H7 (cell line): ENCODE measurements around the gene PCDHB6. TPM values are rescaled to one million over a fixed set of nuclear protein-coding genes. Genes with fewer than 3 reads are reported as not detected.
"Not testable (repeated sequence)": the region's sequence is repeated elsewhere in the genome, so short reads cannot be mapped to it uniquely, and the experiment has no call there.

ENCODE experiments used
- DNase-seq: peaks from one replicate; pipeline ENCODE4 v3.0.0; 2012
- H3K27me3 ChIP-seq: 2 replicates; pipeline ENCODE4 v1.6.0; 2011; ENCODE audit warnings: mild to moderate bottlenecking, low read length; ENCODE audit not compliant: control insufficient read depth, insufficient read depth
- H3K36me3 ChIP-seq: replicated peaks from 2 replicates; pipeline ENCODE4 v1.5.1; 2011; ENCODE audit warnings: low read length; ENCODE audit not compliant: control insufficient read depth, insufficient read depth
- H3K4me3 ChIP-seq: 2 replicates; pipeline ENCODE4 v1.5.1; 2011; ENCODE audit warnings: low read depth, mild to moderate bottlenecking, control low read depth, low read length, moderate library complexity; ENCODE audit not compliant: insufficient read depth
- total RNA-seq: library from RNA; depleted of rRNA; stranded (reverse); fragments of >200 nt; shearing (Covaris generic); gene quantifications from 2 replicates; pipeline ENCODE4 v1.2.3, GENCODE V29; 2014; rRNA removed

The PCDHB6 gene
- not detected in 2 replicates for total RNA-seq

DNA sequence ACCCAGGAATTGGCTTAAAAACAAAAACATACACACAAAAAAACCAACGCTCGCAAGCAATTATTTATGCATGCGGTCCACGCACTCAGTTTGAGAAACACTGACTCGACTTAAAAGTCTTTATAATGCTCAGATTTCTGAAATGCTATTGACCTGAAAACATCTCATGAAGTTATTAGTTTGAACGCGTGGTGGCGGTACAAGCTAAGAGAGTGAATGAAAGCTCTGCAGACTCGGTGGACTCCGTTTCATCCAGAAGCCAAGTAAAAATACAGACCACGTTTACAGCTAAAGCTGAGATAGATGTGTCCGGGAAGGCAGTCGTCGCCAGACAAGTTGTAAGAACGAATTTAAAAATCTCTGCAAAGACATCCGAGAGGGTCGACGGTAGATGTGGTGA lies at the start of gene PCDHB6:
Gene PCDHB6, plus strand, starts transcription at position 246 of the 400 bp plus-strand sequence. CDS start 201 bp downstream, outside the sequence.
- peak; percentile 70 for DNase-seq
- Histone ChIP-seq H3K27me3 (no peaks in the 10 kb centered on the region), H3K4me3 (no peak within 1 kb of the TSS), H3K36me3 (no peaks in the 10 kb centered on the region)

DNA sequence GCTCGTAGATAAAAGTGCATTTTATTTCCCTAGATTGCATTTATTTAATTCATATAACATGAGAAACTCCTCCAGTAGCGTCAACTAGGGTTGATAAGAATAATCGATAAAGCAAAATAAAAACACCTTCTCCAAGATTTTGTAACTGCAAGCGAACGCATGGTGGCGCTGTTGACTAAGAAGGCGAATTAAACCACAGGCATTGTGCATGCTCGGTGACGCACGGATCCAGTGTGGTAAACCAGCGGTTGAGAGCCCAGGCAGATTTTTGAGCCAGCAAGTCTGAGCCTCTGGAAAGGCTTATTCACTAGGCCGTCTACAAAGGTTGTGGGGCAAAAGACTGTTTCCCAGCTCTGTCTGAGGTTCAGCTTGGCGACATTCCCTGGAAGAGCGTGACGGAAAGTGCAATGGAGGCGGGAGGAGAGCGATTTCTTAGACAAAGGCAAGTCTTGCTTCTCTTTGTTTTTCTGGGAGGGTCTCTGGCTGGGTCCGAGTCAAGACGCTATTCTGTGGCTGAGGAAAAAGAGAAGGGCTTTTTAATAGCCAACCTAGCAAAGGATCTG lies 49.5 kb upstream of the PCDHB6 start, which contains the start of gene PCDHB3:
Gene PCDHB3, plus strand, starts transcription at position 231 of the 563 bp plus-strand sequence. Its CDS starts 177 bp downstream, at position 408.
- DNase-seq, result peak; percentile 73
- H3K27me3 ChIP-seq, result no peaks in the 10 kb centered on the region
- H3K36me3 ChIP-seq, result no peaks in the 10 kb centered on the region
- H3K4me3 ChIP-seq, result peak within 1 kb of the TSS; percentile 20

GRCh38 chr5:141101059-141101458 lies 48.8 kb upstream of the PCDHB6 start:
- no peak overlapping the region for H3K4me3 ChIP-seq
- DNase-seq, result no peak
- no peaks in the 10 kb centered on the region for H3K36me3 ChIP-seq

DNA sequence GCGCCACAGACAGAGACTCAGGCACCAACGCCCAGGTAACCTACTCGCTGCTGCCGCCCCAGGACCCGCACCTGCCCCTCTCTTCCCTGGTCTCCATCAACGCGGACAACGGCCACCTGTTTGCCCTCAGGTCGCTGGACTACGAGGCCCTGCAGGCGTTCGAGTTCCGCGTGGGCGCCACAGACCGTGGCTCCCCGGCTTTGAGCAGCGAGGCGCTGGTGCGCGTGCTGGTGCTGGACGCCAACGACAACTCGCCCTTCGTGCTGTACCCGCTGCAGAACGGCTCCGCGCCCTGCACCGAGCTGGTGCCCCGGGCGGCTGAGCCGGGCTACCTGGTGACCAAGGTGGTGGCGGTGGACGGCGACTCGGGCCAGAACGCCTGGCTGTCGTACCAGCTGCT lies 47.8 kb upstream of the PCDHB6 start:
- not testable (repeated sequence) for H3K4me3 ChIP-seq, H3K36me3 ChIP-seq, DNase-seq, H3K27me3 ChIP-seq

More at GRCh38 chr5:141101059-141101458, 48.8 kb upstream of the PCDHB6 start:
- H3K27me3 ChIP-seq, result no peaks in the 10 kb centered on the region

- not testable (repeated sequence) for H3K27me3 ChIP-seq, H3K36me3 ChIP-seq, H3K4me3 ChIP-seq, DNase-seq
These were observed 47.4 kb upstream of the PCDHB6 start for GRCh38 chr5:141102471-141102870.

DNA sequence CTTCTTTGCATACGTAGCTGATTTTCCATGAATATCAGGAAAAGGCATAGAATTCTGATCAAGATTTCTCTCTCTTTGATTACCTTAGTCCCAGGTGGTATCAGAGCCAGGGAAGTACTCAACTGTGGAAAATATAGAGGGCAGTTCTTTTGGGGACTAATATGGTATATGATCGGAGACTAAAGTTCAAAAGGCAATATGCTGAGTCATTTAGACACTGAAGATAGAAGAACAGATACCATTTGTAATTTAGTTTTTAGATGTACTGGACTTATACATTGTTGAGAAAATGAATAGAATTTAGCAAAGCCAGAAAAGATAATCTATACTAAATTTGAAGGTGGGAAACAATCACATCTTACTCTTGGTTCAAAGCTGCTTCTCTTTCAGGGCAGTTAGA lies 44.5 kb upstream of the PCDHB6 start:
- Histone ChIP-seq H3K4me3 (no peak overlapping the region), H3K36me3 (no peaks in the 10 kb centered on the region), H3K27me3 (no peaks in the 10 kb centered on the region)
- DNase-seq, result no peak

- no peaks in the 10 kb centered on the region for H3K36me3 ChIP-seq
- H3K4me3 ChIP-seq, result no peak overlapping the region
- no peak for DNase-seq
- H3K27me3 ChIP-seq, result no peaks in the 10 kb centered on the region
These were observed 30.6 kb upstream of the PCDHB6 start for GRCh38 chr5:141119250-141119649.

DNA sequence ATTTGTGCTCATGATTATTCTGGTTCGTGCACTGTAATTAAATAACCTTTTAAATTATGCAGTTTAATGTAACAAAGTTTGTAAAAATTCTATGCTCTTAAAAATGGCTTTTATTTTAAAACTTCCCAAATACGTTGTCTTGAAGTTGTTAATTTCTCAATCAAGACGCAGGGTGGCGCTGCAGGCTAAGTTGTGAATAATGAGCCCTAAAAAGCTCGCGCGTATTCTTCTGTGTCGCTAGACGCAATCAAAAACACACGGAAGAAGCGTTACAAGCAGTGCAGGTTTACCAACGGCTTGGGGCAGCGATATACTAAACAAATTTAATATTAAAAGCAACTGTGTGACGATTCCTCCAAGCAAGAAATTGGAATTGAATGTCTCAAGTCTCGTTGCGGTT lies 28.3 kb upstream of the PCDHB6 start, which contains the start of gene PCDHB4:
Gene PCDHB4, plus strand, starts transcription at position 256 of the 400 bp plus-strand sequence. CDS start 181 bp downstream, outside the sequence.
- no peaks in the 10 kb centered on the region for H3K27me3 ChIP-seq
- peak; percentile 57 for DNase-seq
- no peaks in the 10 kb centered on the region for H3K36me3 ChIP-seq
- no peak within 1 kb of the TSS for H3K4me3 ChIP-seq

DNA sequence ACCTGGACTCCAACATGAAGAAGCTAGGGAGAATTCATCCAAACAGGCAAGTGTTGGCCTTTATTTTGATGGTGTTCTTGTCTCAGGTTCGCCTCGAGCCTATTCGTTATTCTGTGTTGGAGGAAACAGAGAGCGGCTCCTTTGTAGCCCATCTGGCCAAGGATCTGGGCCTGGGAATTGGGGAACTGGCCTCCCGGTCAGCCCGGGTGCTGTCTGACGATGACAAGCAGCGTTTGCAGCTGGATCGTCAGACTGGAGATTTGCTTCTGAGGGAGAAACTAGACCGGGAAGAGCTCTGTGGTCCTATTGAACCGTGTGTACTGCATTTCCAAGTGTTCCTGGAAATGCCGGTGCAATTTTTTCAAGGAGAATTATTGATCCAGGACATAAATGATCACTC lies 27.9 kb upstream of the PCDHB6 start:
- Histone ChIP-seq H3K27me3 (no peaks in the 10 kb centered on the region), H3K36me3 (no peaks in the 10 kb centered on the region)

DNA sequence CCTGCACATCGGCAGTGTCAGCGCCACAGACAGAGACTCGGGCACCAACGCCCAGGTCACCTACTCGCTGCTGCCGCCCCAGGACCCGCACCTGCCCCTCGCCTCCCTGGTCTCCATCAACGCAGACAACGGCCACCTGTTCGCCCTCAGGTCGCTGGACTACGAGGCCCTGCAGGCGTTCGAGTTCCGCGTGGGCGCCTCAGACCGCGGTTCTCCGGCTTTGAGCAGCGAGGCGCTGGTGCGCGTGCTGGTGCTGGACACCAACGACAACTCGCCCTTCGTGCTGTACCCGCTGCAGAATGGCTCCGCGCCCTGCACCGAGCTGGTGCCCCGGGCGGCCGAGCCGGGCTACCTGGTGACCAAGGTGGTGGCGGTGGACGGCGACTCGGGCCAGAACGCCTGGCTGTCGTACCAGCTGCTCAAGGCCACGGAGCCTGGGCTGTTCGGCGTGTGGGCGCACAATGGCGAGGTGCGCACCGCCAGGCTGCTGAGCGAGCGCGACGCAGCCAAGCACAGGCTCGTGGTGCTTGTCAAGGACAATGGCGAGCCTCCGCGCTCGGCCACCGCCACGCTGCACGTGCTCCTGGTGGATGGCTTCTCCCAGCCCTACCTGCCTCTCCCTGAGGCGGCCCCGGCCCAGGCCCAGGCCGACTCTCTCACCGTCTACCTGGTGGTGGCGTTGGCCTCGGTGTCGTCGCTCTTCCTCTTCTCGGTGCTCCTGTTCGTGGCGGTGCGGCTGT lies 26.3 kb upstream of the PCDHB6 start:
- H3K4me3 ChIP-seq, H3K36me3 ChIP-seq, H3K27me3 ChIP-seq, DNase-seq: not testable (repeated sequence)

More for the DNA sequence above, 27.9 kb upstream of the PCDHB6 start:
- DNase-seq, result peak; percentile 18
- no peak overlapping the region for H3K4me3 ChIP-seq

GRCh38 chr5:141127305-141127704 lies 22.6 kb upstream of the PCDHB6 start:
- no peaks in the 10 kb centered on the region for H3K27me3 ChIP-seq
- DNase-seq, result no peak
- no peaks in the 10 kb centered on the region for H3K36me3 ChIP-seq
- no peak overlapping the region for H3K4me3 ChIP-seq

DNA sequence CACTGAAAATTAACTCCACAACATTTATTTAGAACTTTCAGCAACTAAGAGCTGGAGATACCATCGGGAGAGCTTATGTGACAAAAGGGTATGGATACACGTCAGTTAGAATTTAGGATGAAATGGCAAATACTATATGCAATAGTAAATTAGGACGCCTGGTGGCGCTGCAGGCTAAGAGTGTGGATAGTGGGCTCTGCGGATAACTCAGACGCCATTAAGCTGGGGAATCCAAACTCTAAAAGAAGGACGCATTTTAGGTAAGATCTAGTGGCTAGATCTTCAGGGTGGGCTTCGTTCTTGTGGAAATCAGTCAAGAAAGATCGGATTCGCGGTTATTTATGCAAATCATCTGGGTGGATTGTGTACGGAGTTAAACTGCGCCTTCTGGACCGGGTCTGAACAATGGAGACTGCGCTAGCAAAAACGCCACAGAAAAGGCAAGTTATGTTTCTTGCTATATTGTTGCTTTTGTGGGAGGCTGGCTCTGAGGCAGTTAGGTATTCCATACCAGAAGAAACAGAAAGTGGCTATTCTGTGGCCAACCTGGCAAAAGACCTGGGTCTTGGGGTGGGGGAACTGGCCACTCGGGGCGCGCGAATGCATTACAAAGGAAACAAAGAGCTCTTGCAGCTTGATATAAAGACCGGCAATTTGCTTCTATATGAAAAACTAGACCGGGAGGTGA lies 14.7 kb upstream of the PCDHB6 start, which contains the start of gene PCDHB5:
Gene PCDHB5, plus strand, starts transcription at position 177 of the 688 bp plus-strand sequence. Its CDS starts 229 bp downstream, at position 406.
- H3K27me3 ChIP-seq, result no peaks in the 10 kb centered on the region
- peak; percentile 53 for DNase-seq
- no peaks in the 10 kb centered on the region for H3K36me3 ChIP-seq
- H3K4me3 ChIP-seq, result peak within 1 kb of the TSS; percentile 44; the same call in 1 of the 2 replicates

DNA sequence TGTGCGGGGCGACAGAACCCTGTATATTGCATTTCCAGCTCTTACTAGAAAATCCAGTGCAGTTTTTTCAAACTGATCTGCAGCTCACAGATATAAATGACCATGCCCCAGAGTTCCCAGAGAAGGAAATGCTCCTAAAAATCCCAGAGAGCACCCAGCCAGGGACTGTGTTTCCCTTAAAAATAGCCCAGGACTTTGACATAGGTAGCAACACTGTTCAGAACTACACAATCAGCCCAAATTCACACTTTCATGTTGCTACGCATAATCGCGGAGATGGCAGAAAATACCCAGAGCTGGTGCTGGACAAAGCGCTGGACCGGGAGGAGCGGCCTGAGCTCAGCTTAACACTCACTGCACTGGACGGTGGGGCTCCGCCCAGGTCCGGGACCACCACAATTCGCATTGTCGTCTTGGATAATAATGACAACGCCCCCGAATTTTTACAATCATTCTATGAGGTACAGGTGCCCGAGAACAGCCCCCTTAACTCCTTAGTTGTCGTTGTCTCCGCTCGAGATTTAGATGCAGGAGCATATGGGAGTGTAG lies 14.1 kb upstream of the PCDHB6 start:
- no peak for DNase-seq
- peak overlapping the region; percentile 44; the same call in 1 of the 2 replicates for H3K4me3 ChIP-seq
- H3K27me3 ChIP-seq, result no peaks in the 10 kb centered on the region
- H3K36me3 ChIP-seq, result no peaks in the 10 kb centered on the region

DNA sequence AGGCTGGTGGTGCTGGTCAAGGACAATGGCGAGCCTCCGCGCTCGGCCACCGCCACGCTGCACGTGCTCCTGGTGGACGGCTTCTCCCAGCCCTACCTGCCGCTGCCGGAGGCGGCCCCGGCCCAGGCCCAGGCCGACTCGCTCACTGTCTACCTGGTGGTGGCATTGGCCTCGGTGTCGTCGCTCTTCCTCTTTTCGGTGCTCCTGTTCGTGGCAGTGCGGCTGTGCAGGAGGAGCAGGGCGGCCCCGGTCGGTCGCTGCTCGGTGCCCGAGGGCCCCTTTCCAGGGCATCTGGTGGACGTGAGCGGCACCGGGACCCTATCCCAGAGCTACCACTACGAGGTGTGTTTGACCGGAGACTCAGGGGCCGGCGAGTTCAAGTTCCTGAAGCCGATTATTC lies 12.5 kb upstream of the PCDHB6 start:
- not testable (repeated sequence) for DNase-seq, H3K4me3 ChIP-seq, H3K27me3 ChIP-seq, H3K36me3 ChIP-seq
